HepG2 (cell line): ENCODE measurements around the gene ADPRHL1. TPM values are rescaled to one million over a fixed set of nuclear protein-coding genes. Genes with fewer than 3 reads are reported as not detected.

Experiments used
- ATAC-seq: fragments of 200-7000 bp; cut with Tn5 transposase; 3 replicates; pipeline ENCODE4 v1.9.1; 2020; ENCODE audit warnings: mild to moderate bottlenecking, moderate library complexity
- BruUV-seq: library from RNA; stranded (reverse); fragments of 400-500 nt; replicated peaks from 2 replicates; lab custom pipeline; 2021; lab: Mats Ljungman, UMichigan
- CTCF ChIA-PET: fragments of 300-600 bp; formaldehyde crosslinking; extraction: SDS; loops from one replicate; lab custom pipeline; 2021; ENCODE audit warnings: low total read pairs, inconsistent platforms, low intra/inter-chr PET ratio; lab: Yijun Ruan, JAX
- POLR2A ChIA-PET: fragments of 350-600 bp; sonication (Branson Sonifier 250); formaldehyde crosslinking; loops from one replicate; lab custom pipeline; 2020; ENCODE audit warnings: antibody characterized with exemption, inconsistent platforms; lab: Yijun Ruan, JAX
- DNase-seq: peaks from one replicate; pipeline ENCODE4 v3.0.0-alpha.2; 2015; ENCODE audit warnings: low spot score
- FAIRE-seq: peaks from 3 replicates; lab custom pipeline; 2011; peaks lifted over from hg19 to GRCh38; lab: Jason Lieb, UNC
- H2AFZ ChIP-seq: one replicate; pipeline ENCODE4 v1.6.1; 2011; ENCODE audit warnings: low read length, inconsistent platforms
- H3K27ac ChIP-seq: fragments of 300-600 bp; 3 replicates; pipeline ENCODE4 v1.8.0; 2011; ENCODE audit warnings: mixed run types, mild to moderate bottlenecking, mixed read lengths, low read length, inconsistent platforms; ENCODE audit not compliant: insufficient read depth; ENCODE audit errors: extremely low read length
- H3K27me3 ChIP-seq, 2 experiments: fragments of 200-600 bp in 1 of 2; 2 replicates in 1 of 2; 3 replicates in 1 of 2; pipeline versions ENCODE4 v1.6.0 to v1.8.0; 2011; ENCODE audit warnings: low read length in 2 of 2, mild to moderate bottlenecking in 2 of 2, moderate library complexity in 2 of 2, inconsistent platforms in 1 of 2; ENCODE audit not compliant: insufficient read depth in 2 of 2, control insufficient read depth in 1 of 2
- H3K36me3 ChIP-seq, 2 experiments: fragments of 200-600 bp in 1 of 2; replicated peaks in 1 of 2; 2 replicates in 1 of 2; 3 replicates in 1 of 2; pipeline versions ENCODE4 v1.5.1 to v1.8.0; 2011; ENCODE audit warnings: low read length in 2 of 2, inconsistent platforms in 1 of 2; ENCODE audit not compliant: insufficient read depth in 2 of 2, control insufficient read depth in 1 of 2
- H3K4me1 ChIP-seq: 2 replicates; pipeline ENCODE4 v1.5.1; 2012; ENCODE audit warnings: low read length, inconsistent platforms; ENCODE audit not compliant: insufficient read depth
- H3K4me2 ChIP-seq: 2 replicates; pipeline ENCODE4 v1.6.0; 2011; ENCODE audit warnings: low read depth, low read length, inconsistent platforms
- H3K4me3 ChIP-seq, 3 experiments: fragments of 200-600 bp in 1 of 3; sonication (generic), shearing (Covaris generic) in 1 of 3; replicated peaks in 1 of 3; 2 replicates each; pipeline ENCODE4 v1.5.1; 2011 to 2016; ENCODE audit warnings: low read length in 3 of 3, inconsistent platforms in 2 of 3, low read depth in 2 of 3, mild to moderate bottlenecking in 2 of 3, control low read depth in 1 of 3, mixed read lengths in 1 of 3; ENCODE audit not compliant: insufficient read depth in 1 of 3
- H3K79me2 ChIP-seq: one replicate; pipeline ENCODE4 v1.6.1; 2011; ENCODE audit warnings: low read length, inconsistent platforms; ENCODE audit not compliant: insufficient read depth
- H3K9ac ChIP-seq: 2 replicates; pipeline ENCODE4 v1.6.0; 2011; ENCODE audit warnings: mild to moderate bottlenecking, low read depth, low read length, inconsistent platforms; ENCODE audit not compliant: insufficient read depth
- H3K9me3 ChIP-seq: 2 replicates; pipeline ENCODE4 v1.5.1; 2012; ENCODE audit warnings: mild to moderate bottlenecking, low read length
- H4K20me1 ChIP-seq: 2 replicates; pipeline ENCODE4 v1.6.0; 2011; ENCODE audit warnings: inconsistent platforms, mild to moderate bottlenecking, low read length, moderate library complexity; ENCODE audit not compliant: insufficient read depth
- AHR ChIP-seq: IDR thresholded peaks from 2 replicates; pipeline ENCODE4 v1.6.1; 2018; ENCODE audit warnings: missing genetic modification reagents, missing compliant biosample characterization
- CCDC6 ChIP-seq: sonication (generic); formaldehyde crosslinking; IDR thresholded peaks from 2 replicates; pipeline ENCODE4 v1.8.1; 2022; ENCODE audit warnings: mild to moderate bottlenecking, missing genetic modification reagents, moderate library complexity
- CEBPB ChIP-seq: IDR thresholded peaks from 2 replicates; pipeline ENCODE4 v1.6.1; 2011; ENCODE audit warnings: low read depth, low read length, improper control_type of control experiment, borderline replicate concordance
- GRHL1 ChIP-seq: sonication (generic); formaldehyde crosslinking; conservative IDR thresholded peaks from 2 replicates; pipeline ENCODE4 v1.8.0; 2022; ENCODE audit warnings: missing genetic modification reagents
- HNRNPH1 ChIP-seq: fragments of 200-400 bp; formaldehyde crosslinking; optimal IDR thresholded peaks from 2 replicates; pipeline ENCODE3; 2017; ENCODE audit warnings: mild to moderate bottlenecking, low read depth, low read length
- HOXA5 ChIP-seq: sonication (generic); formaldehyde crosslinking; IDR thresholded peaks from 2 replicates; pipeline ENCODE4 v1.4.0; 2020; ENCODE audit warnings: missing genetic modification reagents
- IKZF1 ChIP-seq: fragments of 450-650 bp; IDR thresholded peaks from 2 replicates; pipeline ENCODE4 v1.7.1; 2016
- KDM5B ChIP-seq: sonication (generic); formaldehyde crosslinking; IDR thresholded peaks from 2 replicates; pipeline ENCODE4 v1.4.0; 2020; ENCODE audit warnings: missing genetic modification reagents, mild to moderate bottlenecking, borderline replicate concordance
- KLF13 ChIP-seq: sonication (generic); formaldehyde crosslinking; IDR thresholded peaks from 2 replicates; pipeline ENCODE4 v1.4.0; 2020; ENCODE audit warnings: mild to moderate bottlenecking, missing genetic modification reagents
- PAXIP1 ChIP-seq: sonication (generic); formaldehyde crosslinking; conservative IDR thresholded peaks from 2 replicates; pipeline ENCODE4 v1.4.0; 2020; ENCODE audit warnings: mild to moderate bottlenecking, missing genetic modification reagents, moderate library complexity
- ZFP91 ChIP-seq: sonication (generic); formaldehyde crosslinking; IDR thresholded peaks from 2 replicates; pipeline ENCODE4 v1.9.0; 2022; ENCODE audit warnings: missing genetic modification reagents, mild to moderate bottlenecking, borderline replicate concordance
- ZFX ChIP-seq: sonication (generic); formaldehyde crosslinking; IDR thresholded peaks from 2 replicates; pipeline ENCODE4 v1.4.0; 2020; ENCODE audit warnings: mild to moderate bottlenecking, low read depth, missing genetic modification reagents, moderate library complexity
- ZNF367 ChIP-seq: sonication (generic); formaldehyde crosslinking; IDR thresholded peaks from 2 replicates; pipeline ENCODE4 v1.4.0; 2020; ENCODE audit warnings: missing genetic modification reagents, borderline replicate concordance
- ZNF607 ChIP-seq: sonication (generic); formaldehyde crosslinking; IDR thresholded peaks from 2 replicates; pipeline ENCODE4 v1.5.1; 2020; ENCODE audit warnings: missing genetic modification reagents, mild to moderate bottlenecking, borderline replicate concordance
- ZNF644 ChIP-seq: IDR thresholded peaks from 2 replicates; pipeline ENCODE4 v1.6.1; 2016; ENCODE audit warnings: low read depth
- ZNF800 ChIP-seq: sonication (generic); formaldehyde crosslinking; IDR thresholded peaks from 2 replicates; pipeline ENCODE4 v1.4.0; 2020; ENCODE audit warnings: missing genetic modification reagents
- WGBS: methylation state at CpG from one replicate; pipeline ENCODE4 v1.1.6; 2017; ENCODE audit warnings: low lambda C conversion rate; 5-methylcytosine and 5-hydroxymethylcytosine counted together
- in situ Hi-C: cut with HindIII; loops from 2 replicates; pipeline ENCODE4 v1.10.0; 2017; ENCODE audit warnings: low pct_unique_long_range_greater_than_20kb; ENCODE audit not compliant: extremely low pct_ligation_motif_present
- intact Hi-C: fragments of 100-400 bp; cut with micrococcal nuclease; formaldehyde crosslinking; loops from one replicate; pipeline ENCODE4 v1.10.0; 2022; ENCODE audit not compliant: unreplicated experiment
- polyA plus RNA-seq, 8 experiments: library from polyadenylated mRNA; depleted of rRNA in 3 of 8; stranded (reverse) in 7 of 8; unstranded in 1 of 8; fragments of >200 nt; fragmentation: Illumina TruSeq in 4 of 8; extraction: Trizol in 4 of 8; gene quantifications; 2 replicates each; pipeline versions ENCODE4 v1.2.1 to v1.2.3, GENCODE V29; 2011 to 2016; ENCODE audit warnings: low read depth in 4 of 8, missing spikeins in 1 of 8, mixed read lengths in 1 of 8; ENCODE audit not compliant: insufficient read depth in 1 of 8
- total RNA-seq, 5 experiments: library from RNA; depleted of rRNA; stranded (reverse); fragments of >200 nt; fragmentation: Illumina TruSeq; extraction: Trizol; gene quantifications; 2 replicates each; pipeline ENCODE4 v1.2.3, GENCODE V29; 2016; ENCODE audit warnings: low read depth in 1 of 5

Gene ADPRHL1
- total and polyA plus RNA-seq, 2 of the 13 experiments (the other 11 are each of a cell fraction or from before 2014, with no cell fraction given), result 0.34 to 0.40 TPM

DNA sequence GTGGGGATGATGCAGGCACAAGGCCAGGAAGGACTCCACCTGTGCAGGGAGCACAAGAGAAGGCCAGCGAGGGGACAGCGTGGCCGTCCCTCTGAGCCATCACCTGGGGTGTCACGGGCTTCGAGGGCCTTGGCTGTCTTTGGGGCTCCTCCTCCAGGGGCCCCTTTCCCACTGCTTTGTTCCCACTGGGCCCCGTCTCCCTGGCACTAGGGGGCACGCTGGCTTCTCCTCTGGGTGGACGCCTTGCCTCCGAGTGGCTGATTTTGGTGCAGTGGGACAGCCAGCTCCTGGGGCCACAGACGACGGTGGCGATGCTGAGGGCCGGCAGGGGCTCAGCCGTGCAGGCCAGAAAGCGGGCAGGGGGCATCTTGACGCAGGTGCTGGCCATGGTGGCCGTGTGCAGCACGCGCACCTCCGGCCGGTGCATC lies 46.2 kb downstream of the ADPRHL1 start:
- Histone ChIP-seq H3K4me2 (no peak overlapping the region), H3K79me2 (no peaks in the 10 kb centered on the region), H3K27me3 (peaks cover 20 to 92% of the 10 kb centered on the region in 2 experiments), H4K20me1 (no peaks in the 10 kb centered on the region), H3K27ac (no peak overlapping the region), H3K9me3 (no peaks in the 10 kb centered on the region), H3K4me1 (peaks cover 67% of the 10 kb centered on the region), H3K9ac (no peak overlapping the region), H2AFZ (no peak overlapping the region), H3K36me3 (no peaks in the 10 kb centered on the region), H3K4me3 (no peak overlapping the region)
- intact Hi-C loops, result no loop called here
- no peak for TF ChIP-seq ZFX
- no peak for TF ChIP-seq PAXIP1 (CRISPR knock-in tag)
- TF ChIP-seq ZNF644 (CRISPR knock-in tag), result no peak
- no peak for TF ChIP-seq ZNF367 (CRISPR knock-in tag)
- TF ChIP-seq HOXA5, result no peak
- TF ChIP-seq ZNF800 (CRISPR knock-in tag), result no peak
- no peak for TF ChIP-seq HNRNPH1
- no peak for TF ChIP-seq KDM5B (CRISPR knock-in tag)
- no peak for TF ChIP-seq ZFP91 (CRISPR knock-in tag)
- no peak for TF ChIP-seq KLF13 (CRISPR knock-in tag)
- TF ChIP-seq ZNF607 (CRISPR knock-in tag), result no peak
- no peak for TF ChIP-seq CEBPB
- TF ChIP-seq CCDC6, result no peak
- TF ChIP-seq GRHL1, result no peak
- no peak for TF ChIP-seq IKZF1
- no peak for TF ChIP-seq AHR (CRISPR knock-in tag)
- in situ Hi-C loops, result loop anchor here (5.0 kb wide), 1 partner anchor 45 kb away; the partner anchor contains the start of gene ADPRHL1
- FAIRE-seq (no peak), DNase-seq (no peak), ATAC-seq (no peak)
- 46% methylated on average over 14 of the region's 21 CpGs for WGBS
- CTCF ChIA-PET, result no interaction called here
- POLR2A ChIA-PET, result no interaction called here
- no TSS peak for BruUV-seq
